Activated CD4-positive, alpha-beta T cell treated with anti-CD3 and anti-CD28 coated beads, Interleukin-2, amount 10 ng/mL, durations not matched to agents 24 days and 14 days (primary cell): ENCODE measurements around the gene RHNO1. TPM values are rescaled to one million over a fixed set of nuclear protein-coding genes. Genes with fewer than 3 reads are reported as not detected.

Experiments used
- DNase-seq: peaks from one replicate; pipeline ENCODE4 v3.0.0; 2022
- H3K27ac Mint-ChIP-seq: one replicate; pipeline ENCODE4 v1.8.0; 2022; ENCODE audit warnings: mild to moderate bottlenecking, mixed read lengths
- H3K27me3 Mint-ChIP-seq: one replicate; pipeline ENCODE4 v1.8.0; 2022; ENCODE audit warnings: mixed read lengths
- H3K36me3 Mint-ChIP-seq: one replicate; pipeline ENCODE4 v1.8.0; 2022; ENCODE audit warnings: low read depth, mild to moderate bottlenecking, mixed read lengths
- H3K4me1 Mint-ChIP-seq: one replicate; pipeline ENCODE4 v1.8.0; 2021; ENCODE audit warnings: mixed read lengths
- H3K4me3 Mint-ChIP-seq: one replicate; pipeline ENCODE4 v1.8.0; 2022; ENCODE audit warnings: mild to moderate bottlenecking, moderate library complexity, mixed read lengths
- H3K9me3 Mint-ChIP-seq: one replicate; pipeline ENCODE4 v1.8.0; 2021; ENCODE audit warnings: mixed read lengths
- intact Hi-C: fragments of 100-400 bp; cut with micrococcal nuclease; formaldehyde crosslinking; loops from one replicate; pipeline ENCODE4 v1.15.1; 2023
- total RNA-seq: library from RNA; stranded (reverse); gene quantifications from 2 replicates; pipeline ENCODE4 v1.2.3, GENCODE V29; 2022

RHNO1 gene
- total RNA-seq, 1 donor from 2014 or later: 48.1 TPM

GRCh38 chr12:2897418-2897817, 20.4 kb downstream of the RHNO1 start:
- no peak overlapping the region for H3K27ac Mint-ChIP-seq
- intact Hi-C loops: no loop called here
- H3K36me3 Mint-ChIP-seq: no peaks in the 10 kb centered on the region
- DNase-seq: no peak
- H3K9me3 Mint-ChIP-seq: no peaks in the 10 kb centered on the region
- no peaks in the 10 kb centered on the region for H3K27me3 Mint-ChIP-seq
- no peak overlapping the region for H3K4me3 Mint-ChIP-seq
- peaks cover 3% of the 10 kb centered on the region for H3K4me1 Mint-ChIP-seq

DNA sequence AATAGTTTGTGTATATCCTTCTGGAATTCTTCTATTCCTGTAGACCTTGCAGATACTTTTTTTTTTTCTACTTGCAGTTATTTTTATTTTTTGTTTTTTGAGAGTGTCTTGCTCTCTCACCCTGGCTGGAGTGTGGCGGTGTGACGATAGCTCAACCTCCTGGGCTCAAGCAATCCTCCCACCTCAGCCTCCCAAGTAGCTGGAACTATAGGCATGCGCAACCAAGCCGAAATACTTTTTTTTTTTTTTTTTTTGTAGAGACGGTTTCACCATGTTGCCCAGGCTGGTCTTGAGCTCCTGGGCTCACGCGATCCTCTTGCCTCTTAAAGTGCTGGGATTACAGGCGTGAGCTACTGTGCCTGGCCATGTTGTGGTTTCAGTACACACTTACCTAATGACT, 23.6 kb downstream of the RHNO1 start:
- Mint-ChIP-seq H3K36me3 (no peaks in the 10 kb centered on the region), H3K27ac (no peak overlapping the region), H3K9me3 (no peaks in the 10 kb centered on the region), H3K4me1 (no peaks in the 10 kb centered on the region), H3K27me3 (no peaks in the 10 kb centered on the region), H3K4me3 (no peak overlapping the region)
- intact Hi-C loops: no loop called here
- no peak for DNase-seq

- DNase-seq: no peak
- no peaks in the 10 kb centered on the region for H3K4me1 Mint-ChIP-seq
- no peaks in the 10 kb centered on the region for H3K36me3 Mint-ChIP-seq
- H3K27me3 Mint-ChIP-seq: no peaks in the 10 kb centered on the region
- no peak overlapping the region for H3K4me3 Mint-ChIP-seq
- H3K27ac Mint-ChIP-seq: no peak overlapping the region
- H3K9me3 Mint-ChIP-seq: no peaks in the 10 kb centered on the region
- intact Hi-C loops: no loop called here
Measured at GRCh38 chr12:2902272-2902880, 25.4 kb downstream of the RHNO1 start.

GRCh38 chr12:2904260-2904659, 27.2 kb downstream of the RHNO1 start:
- no peaks in the 10 kb centered on the region for H3K27me3 Mint-ChIP-seq
- no peaks in the 10 kb centered on the region for H3K36me3 Mint-ChIP-seq
- no peak for DNase-seq
- no peak overlapping the region for H3K27ac Mint-ChIP-seq
- no peaks in the 10 kb centered on the region for H3K4me1 Mint-ChIP-seq
- no peaks in the 10 kb centered on the region for H3K9me3 Mint-ChIP-seq
- intact Hi-C loops: no loop called here
- H3K4me3 Mint-ChIP-seq: no peak overlapping the region

- Mint-ChIP-seq H3K4me3 (no peak overlapping the region), H3K9me3 (no peaks in the 10 kb centered on the region), H3K27ac (no peak overlapping the region), H3K36me3 (no peaks in the 10 kb centered on the region), H3K27me3 (no peaks in the 10 kb centered on the region), H3K4me1 (no peaks in the 10 kb centered on the region)
- no peak for DNase-seq
- intact Hi-C loops: no loop called here
Measured at GRCh38 chr12:2912216-2912575, 35.2 kb downstream of the RHNO1 start.

- intact Hi-C loops: no loop called here
- no peaks in the 10 kb centered on the region for H3K4me1 Mint-ChIP-seq
- peaks cover 8% of the 10 kb centered on the region for H3K36me3 Mint-ChIP-seq
- H3K27me3 Mint-ChIP-seq: no peaks in the 10 kb centered on the region
- no peak for DNase-seq
- no peak overlapping the region for H3K4me3 Mint-ChIP-seq
- no peaks in the 10 kb centered on the region for H3K9me3 Mint-ChIP-seq
- H3K27ac Mint-ChIP-seq: no peak overlapping the region
Measured at GRCh38 chr12:2919249-2919648, 42.2 kb downstream of the RHNO1 start.

DNA sequence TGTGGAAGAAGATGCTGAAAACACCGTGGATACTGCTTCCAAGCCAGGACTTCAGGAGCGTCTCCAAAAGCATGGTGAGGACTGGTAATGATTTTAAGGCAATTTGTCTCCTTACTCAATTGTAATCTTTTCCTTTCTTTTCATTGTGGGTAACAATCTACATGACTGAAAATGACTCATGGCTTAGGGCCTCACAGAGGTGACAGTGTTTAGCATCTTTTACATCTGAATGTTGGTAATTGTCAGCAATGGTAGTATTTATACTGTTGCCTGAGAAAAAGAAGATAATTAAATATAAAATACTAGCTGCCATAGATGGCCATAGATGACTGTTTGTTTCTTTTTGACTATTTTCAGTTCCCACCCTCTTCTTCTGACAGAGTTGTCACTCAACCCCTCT, 45.3 kb downstream of the RHNO1 start:
- Mint-ChIP-seq H3K36me3 (peaks cover 8% of the 10 kb centered on the region), H3K4me1 (peaks cover 4% of the 10 kb centered on the region), H3K27me3 (no peaks in the 10 kb centered on the region), H3K27ac (no peak overlapping the region), H3K9me3 (no peaks in the 10 kb centered on the region), H3K4me3 (no peak overlapping the region)
- no peak for DNase-seq
- intact Hi-C loops: no loop called here

GRCh38 chr12:2923057-2923456, 46.0 kb downstream of the RHNO1 start:
- H3K4me3 Mint-ChIP-seq: no peak overlapping the region
- intact Hi-C loops: no loop called here
- H3K36me3 Mint-ChIP-seq: peaks cover 9% of the 10 kb centered on the region
- peaks cover 4% of the 10 kb centered on the region for H3K4me1 Mint-ChIP-seq
- no peaks in the 10 kb centered on the region for H3K9me3 Mint-ChIP-seq
- H3K27me3 Mint-ChIP-seq: no peaks in the 10 kb centered on the region
- DNase-seq: no peak
- H3K27ac Mint-ChIP-seq: no peak overlapping the region

DNA sequence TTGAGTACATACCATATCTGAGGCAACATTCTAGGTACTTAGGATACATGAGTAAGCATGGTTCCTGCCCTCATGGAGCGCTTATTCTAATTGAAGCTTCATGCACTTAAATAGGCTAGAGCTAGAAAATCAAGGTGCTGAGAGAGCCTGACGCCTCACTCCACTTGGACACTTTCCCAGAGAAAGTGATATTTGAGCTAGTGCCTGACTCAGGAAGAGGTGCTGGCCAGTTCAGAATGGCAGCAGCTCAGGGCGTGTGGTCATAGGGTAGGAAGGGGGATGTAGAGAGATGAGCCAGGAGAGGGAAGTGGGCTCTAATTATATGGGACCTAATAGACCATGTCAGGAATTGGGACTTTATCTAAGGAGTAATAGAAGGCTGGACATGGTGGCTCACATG, 47.0 kb downstream of the RHNO1 start:
- Mint-ChIP-seq H3K4me1 (peaks cover 4% of the 10 kb centered on the region), H3K9me3 (no peaks in the 10 kb centered on the region), H3K36me3 (peaks cover 11% of the 10 kb centered on the region), H3K4me3 (no peak overlapping the region), H3K27me3 (no peaks in the 10 kb centered on the region), H3K27ac (no peak overlapping the region)
- intact Hi-C loops: no loop called here
- DNase-seq: no peak

DNA sequence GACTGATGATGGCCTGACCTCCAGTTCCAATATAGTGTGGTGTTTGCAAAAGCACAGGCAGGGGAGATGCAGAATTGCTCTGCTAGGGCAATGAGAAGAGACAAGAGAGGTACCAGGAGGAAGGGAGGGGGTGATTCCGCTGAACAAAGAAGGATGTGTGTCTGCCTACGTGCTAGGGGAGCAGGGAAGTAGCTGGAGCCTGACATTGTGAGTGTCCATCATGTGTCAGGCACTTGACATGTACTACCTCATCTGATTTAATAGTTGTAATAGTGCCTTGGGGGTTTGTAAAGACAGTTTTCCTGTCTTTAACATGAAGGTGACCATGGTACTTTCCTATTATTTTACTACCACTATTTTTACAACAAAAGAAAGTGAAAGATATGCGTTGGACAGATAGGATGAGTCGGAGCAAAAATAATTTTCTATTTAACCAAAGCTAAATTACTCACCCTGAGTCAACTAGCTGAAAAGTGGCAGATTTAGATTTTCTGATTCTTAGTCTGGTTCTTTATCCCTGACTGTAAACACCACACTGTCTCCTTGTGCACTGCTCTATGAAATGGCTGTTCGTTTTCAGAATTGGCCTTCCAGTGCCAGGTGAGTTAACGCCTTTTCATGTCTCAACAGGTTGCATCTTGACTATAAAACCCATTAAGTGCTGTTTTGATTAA, 48.4 kb downstream of the RHNO1 start:
- Mint-ChIP-seq H3K4me3 (no peak overlapping the region), H3K36me3 (peaks cover 13% of the 10 kb centered on the region), H3K4me1 (peaks cover 4% of the 10 kb centered on the region), H3K27me3 (no peaks in the 10 kb centered on the region), H3K27ac (no peak overlapping the region), H3K9me3 (no peaks in the 10 kb centered on the region)
- no peak for DNase-seq
- intact Hi-C loops: no loop called here

GRCh38 chr12:2930865-2931264, 53.8 kb downstream of the RHNO1 start:
- no peaks in the 10 kb centered on the region for H3K27me3 Mint-ChIP-seq
- DNase-seq: no peak
- H3K27ac Mint-ChIP-seq: no peak overlapping the region
- no peaks in the 10 kb centered on the region for H3K4me1 Mint-ChIP-seq
- intact Hi-C loops: no loop called here
- no peak overlapping the region for H3K4me3 Mint-ChIP-seq
- no peaks in the 10 kb centered on the region for H3K9me3 Mint-ChIP-seq
- peaks cover 13% of the 10 kb centered on the region for H3K36me3 Mint-ChIP-seq

DNA sequence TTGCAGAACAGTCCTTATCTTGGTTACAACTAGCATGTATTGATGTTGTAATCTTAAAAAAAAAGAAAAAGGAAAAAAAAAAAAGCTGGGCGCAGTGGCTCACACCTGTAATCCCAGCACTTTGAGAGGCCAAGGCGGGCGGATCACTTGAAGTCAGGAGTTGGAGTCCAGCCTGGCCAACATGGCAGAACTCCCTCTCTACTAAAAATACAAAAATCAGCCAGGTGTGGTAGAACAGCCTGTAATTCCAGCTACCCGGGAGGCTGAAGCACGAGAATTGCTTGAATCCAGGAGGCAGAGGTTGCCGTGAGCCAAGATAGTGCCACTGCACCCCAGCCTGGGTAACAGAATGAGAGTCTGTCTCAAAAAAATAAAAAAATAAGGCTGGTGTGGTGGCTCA, 56.6 kb downstream of the RHNO1 start:
- DNase-seq: no peak
- no peaks in the 10 kb centered on the region for H3K9me3 Mint-ChIP-seq
- no peak overlapping the region for H3K4me3 Mint-ChIP-seq
- no peaks in the 10 kb centered on the region for H3K4me1 Mint-ChIP-seq
- intact Hi-C loops: no loop called here
- no peaks in the 10 kb centered on the region for H3K27me3 Mint-ChIP-seq
- no peak overlapping the region for H3K27ac Mint-ChIP-seq
- peaks cover 11% of the 10 kb centered on the region for H3K36me3 Mint-ChIP-seq

GRCh38 chr12:2934371-2934770, 57.3 kb downstream of the RHNO1 start:
- no peak for DNase-seq
- intact Hi-C loops: no loop called here
- Mint-ChIP-seq H3K36me3 (peaks cover 10% of the 10 kb centered on the region), H3K4me1 (no peaks in the 10 kb centered on the region), H3K27ac (no peak overlapping the region), H3K9me3 (no peaks in the 10 kb centered on the region), H3K4me3 (no peak overlapping the region), H3K27me3 (no peaks in the 10 kb centered on the region)

DNA sequence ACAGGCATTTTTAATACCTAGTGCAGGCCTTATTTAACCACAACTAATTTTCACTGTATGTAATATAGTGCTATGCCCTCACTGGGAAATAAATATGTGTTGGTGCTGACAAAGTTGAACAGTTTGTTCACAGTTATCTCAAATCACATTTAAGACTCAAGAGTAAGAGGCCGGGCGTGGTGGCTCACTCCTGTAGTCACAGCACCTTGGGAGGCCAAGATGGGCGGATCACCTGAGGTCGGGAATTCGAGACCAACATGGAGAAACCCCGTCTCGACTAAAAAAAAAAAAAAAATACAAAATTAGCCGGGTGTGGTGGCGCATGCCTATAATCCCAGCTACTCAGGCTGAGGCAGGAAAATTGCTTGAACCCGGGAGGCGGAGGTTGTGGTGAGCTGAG, 59.3 kb downstream of the RHNO1 start:
- intact Hi-C loops: no loop called here
- H3K4me1 Mint-ChIP-seq: no peaks in the 10 kb centered on the region
- DNase-seq: no peak
- H3K27me3 Mint-ChIP-seq: no peaks in the 10 kb centered on the region
- H3K36me3 Mint-ChIP-seq: peaks cover 4% of the 10 kb centered on the region
- no peaks in the 10 kb centered on the region for H3K9me3 Mint-ChIP-seq
- no peak overlapping the region for H3K27ac Mint-ChIP-seq
- no peak overlapping the region for H3K4me3 Mint-ChIP-seq

DNA sequence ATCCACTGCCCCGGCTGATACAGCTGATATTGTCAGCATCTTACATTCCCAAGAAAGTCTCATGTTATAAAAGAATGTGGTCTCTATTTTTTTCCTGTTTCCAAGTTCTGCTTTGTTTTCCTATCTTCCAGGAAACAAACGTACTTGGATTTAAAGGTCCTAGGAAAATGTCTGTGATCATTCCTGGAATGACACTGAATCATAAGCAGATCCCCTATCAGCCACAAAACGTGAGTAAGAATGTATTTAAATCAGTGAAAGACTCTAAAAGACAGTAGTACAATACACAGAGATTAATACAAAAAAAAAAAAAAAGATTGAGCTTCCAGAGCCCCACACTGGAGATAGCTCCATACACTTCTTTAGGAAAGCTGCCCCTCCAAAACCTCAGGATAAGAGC, 60.5 kb downstream of the RHNO1 start:
- DNase-seq: no peak
- no peaks in the 10 kb centered on the region for H3K9me3 Mint-ChIP-seq
- intact Hi-C loops: no loop called here
- H3K4me3 Mint-ChIP-seq: no peak overlapping the region
- H3K27me3 Mint-ChIP-seq: no peaks in the 10 kb centered on the region
- H3K4me1 Mint-ChIP-seq: no peaks in the 10 kb centered on the region
- no peak overlapping the region for H3K27ac Mint-ChIP-seq
- peaks cover 3% of the 10 kb centered on the region for H3K36me3 Mint-ChIP-seq
